GM18520 (cell line): ENCODE results near the gene FEM1B.

Source experiments
- ATAC-seq: cut with Tn5 transposase; IDR thresholded peaks from one replicate; pipeline ENCODE4 v1.9.1; 2021; ENCODE audit not compliant: unreplicated experiment

The FEM1B gene

DNA sequence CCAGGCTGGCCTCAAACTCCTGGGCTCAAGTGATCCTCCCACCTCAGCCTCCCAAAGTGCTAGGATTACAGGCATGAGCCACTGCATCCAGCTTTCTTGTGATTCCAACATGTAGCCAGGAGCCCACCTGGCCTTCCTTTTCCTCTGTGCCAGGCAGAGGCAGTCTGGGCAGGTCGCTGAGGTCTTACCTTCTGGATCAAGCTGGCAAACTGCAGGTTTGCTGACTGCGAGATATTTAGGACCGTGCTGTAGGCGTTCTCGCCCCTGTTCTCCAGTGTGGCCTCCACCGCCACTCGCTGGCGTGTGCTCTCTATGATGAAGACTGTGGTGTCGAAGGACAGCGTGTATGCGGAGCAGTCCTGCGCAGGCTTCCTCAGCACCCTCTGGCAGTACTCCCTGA lies 42.5 kb downstream of the FEM1B start:
- no peak for ATAC-seq

DNA sequence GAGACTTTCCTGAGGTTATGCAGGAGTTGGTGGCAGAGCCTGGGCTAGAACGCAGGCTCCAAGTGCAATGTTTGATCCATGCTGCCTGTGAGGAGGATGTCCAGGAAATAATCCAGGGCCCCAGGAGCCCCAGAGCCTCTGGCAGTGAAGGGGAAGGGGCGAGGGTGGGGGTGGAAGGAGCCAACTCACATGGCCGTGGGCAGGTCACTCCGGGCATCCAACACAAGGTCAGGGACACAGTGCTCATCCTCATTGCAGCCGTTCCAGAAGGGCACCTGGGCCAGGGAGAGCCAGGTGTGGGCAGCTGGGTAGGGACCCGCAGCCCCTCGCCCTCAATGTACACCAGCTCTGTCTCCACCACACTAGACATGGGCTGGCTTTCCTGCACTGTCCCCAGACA lies 43.7 kb downstream of the FEM1B start:
- no peak for ATAC-seq

DNA sequence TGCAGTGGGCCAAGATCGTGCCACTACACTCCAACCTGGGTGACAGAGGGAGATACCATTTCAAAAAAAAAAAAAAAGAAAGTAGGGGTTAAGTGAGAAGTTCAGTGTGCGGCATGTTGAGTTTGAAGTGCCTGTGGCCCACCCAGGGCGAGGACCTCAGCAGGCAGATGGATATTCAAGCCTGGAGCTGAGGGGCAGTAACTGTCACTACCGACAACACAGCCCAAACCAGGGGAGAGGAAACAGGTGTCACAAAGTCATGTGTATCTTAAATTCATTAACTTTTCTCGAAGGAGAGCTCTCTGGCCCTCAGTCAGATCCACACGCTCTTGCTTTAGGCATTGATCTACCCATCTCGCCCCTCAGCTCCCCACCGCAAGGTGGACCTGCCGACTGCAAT lies 45.3 kb downstream of the FEM1B start:
- ATAC-seq = no peak

DNA sequence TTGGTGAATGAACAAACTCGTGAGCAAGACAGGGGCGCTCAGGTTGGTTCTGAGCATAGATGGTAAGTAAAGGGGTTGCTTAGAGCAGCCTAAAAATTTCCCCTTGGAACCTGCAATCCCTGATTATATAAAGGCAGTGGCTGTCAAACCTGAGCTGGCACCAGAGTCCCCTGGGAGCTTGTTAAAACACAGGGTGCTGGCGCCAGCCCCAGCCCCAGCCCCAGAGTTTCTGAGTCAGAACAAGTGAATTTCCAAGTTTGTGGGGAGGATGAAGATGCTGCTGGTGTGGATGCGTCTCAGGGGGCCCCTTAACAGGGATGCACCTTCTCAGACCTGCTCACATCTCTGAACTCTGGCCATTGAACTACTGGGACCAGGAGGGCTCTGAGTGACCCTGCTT lies 48.2 kb downstream of the FEM1B start:
- ATAC-seq = no peak

DNA sequence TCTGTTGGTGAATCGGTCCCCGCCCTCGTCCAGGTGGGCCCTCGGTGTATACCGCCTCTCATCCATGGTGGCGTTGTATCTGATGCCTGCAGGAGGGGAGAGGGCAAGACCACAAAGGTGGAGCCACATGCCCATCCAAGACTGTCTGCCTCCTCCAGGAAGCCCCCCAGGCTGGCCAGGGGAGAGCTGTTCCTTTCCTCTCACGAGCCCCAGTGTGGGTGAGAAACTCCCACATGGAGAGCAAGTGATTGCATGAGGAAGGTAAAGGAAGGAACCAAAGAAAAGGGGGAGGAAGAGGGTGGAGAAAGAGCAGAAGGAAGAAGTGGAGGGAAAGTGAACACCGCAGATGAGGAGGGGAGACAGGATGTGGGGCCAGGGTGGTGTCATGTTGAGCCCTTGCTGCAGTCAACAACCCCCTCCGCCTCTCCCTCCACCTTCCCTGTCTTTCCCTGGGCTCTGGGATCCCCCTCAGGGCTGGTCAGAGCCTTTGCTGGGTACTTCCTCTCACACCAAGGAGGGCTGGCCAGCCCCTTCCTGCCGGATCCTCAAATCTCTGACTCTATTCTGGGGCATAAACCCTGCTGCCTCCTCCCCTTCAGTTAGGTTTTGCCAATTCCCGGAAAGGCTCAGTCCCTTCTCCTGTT lies 49.3 kb downstream of the FEM1B start:
- ATAC-seq = no peak

DNA sequence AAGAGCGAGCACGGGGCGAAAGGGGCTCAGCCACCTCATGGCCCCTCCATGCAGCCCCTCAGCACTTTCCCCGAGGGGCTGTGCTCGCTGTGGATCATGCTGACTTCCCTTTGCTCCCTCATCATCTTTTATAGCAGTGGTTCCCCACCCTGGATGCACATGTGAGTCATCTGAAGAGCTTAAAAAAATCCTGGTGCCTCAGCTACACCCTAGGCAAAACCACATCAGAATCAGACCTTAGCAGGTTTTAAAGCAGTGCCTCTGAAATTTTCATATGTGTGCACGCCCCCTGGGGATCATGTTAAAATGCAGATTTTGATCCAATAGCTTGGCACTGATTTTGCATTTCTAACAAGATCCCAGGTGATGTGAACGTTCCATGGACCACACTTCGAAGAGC lies 50.9 kb downstream of the FEM1B start:
- ATAC-seq = no peak

DNA sequence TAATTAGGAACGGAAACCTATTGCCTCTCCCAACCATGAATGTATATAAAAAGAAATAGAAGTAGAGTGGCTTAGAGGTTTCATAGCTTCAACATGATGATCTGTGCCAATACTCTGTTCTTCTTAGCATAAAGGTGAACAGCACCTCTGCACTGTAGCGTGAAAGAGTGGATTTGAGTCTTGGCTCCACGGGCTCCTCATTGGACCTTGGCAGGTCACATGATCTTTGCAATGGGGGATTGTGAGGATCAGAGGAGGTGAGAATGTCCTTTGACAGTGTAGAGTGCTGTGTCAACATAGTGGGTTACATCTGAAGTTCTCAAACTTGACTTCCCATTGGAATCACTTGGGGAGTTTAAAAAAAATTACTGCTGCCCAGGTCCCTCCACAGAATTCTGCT lies 51.4 kb downstream of the FEM1B start:
- ATAC-seq = no peak

DNA sequence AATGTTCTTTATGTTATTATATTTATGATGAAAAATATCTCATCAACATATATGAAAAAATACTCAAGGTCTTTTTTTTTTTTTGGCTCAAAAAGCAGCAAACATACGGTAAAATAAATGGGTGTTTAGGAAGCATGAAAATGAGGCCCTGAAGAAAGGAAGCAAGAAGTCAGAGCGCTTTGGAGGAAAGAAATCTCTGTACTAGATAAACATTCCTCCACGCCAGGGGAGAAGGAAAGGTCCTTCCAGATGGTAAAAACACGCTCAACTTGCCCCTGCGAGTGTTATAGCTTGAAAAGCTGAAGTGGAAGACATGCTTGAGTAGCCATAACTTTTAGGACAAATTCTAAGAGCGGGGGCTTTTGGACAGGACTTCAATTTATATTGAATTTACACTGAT lies 52.9 kb downstream of the FEM1B start:
- no peak for ATAC-seq

DNA sequence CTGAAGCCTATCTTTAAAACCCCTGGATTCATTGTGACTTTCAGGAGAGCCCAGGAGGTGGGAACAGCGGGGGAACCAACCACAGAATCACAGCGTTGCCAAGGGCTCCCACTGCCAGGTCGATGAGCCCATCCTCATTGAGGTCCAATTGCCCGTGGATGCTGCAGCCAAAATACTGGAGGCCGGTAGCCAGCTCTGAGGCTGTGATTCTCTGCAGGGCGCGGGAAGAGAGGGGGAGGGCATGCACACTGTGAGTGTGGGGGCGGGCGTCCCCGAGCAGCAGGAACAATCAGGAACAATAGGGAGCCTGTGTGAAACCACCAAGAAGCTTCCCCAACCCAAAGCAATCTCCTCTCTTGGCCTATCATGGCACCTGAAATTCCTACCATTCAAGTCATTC lies 53.4 kb downstream of the FEM1B start:
- ATAC-seq = no peak

DNA sequence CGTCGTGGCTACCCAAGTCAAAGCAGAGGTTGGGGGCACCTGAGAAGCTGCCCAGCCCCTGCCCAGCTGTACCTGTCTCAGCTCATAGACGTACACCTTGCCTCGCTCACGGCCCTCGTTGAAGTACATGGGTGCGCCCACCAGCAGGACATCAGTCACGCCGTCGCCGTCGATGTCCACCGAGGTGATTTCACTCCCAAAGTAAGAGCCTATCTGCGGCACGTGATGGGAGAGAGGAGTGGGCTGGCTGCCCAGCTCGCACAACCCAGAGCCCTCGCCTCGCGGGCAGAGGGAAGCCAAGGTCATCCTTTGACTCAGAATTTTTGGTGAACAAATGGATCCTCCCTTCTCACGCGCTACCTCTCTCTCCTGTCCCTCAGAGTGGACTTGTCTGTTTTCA lies 54.7 kb downstream of the FEM1B start:
- ATAC-seq = no peak

DNA sequence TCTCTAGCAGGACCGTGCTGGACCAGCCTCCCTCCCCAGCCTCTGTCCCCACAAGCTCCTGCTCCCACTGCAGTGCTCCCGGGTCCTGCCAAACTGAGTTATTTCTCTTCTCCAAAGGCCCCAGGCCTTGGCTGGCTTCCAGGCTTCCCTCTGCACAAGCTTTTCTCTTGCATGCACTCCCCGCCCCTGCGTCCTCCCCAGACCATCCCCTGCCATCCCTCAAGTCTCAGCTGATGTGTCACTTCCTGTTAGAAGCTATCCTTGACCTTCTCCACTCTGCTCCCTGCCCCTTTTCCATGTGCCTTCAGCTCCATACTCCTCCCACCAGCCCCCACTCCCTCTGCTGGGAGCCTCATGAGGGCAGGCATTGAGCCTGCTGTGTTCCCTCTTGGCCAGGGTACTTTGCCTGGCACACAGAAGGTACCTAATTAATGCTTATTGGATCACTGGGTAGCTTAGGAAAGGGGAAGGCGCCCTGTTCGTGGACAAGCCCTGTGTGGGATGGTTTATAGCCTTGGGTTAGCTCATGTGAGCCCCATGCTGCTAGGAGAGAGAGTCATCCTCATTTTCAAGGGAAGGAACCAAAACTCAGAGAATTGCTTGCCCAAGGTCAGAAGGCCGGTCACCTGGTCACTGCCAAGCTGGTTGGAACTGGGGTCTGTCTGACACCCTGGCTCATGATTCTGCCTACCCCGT lies 56.4 kb downstream of the FEM1B start:
- ATAC-seq = no peak

DNA sequence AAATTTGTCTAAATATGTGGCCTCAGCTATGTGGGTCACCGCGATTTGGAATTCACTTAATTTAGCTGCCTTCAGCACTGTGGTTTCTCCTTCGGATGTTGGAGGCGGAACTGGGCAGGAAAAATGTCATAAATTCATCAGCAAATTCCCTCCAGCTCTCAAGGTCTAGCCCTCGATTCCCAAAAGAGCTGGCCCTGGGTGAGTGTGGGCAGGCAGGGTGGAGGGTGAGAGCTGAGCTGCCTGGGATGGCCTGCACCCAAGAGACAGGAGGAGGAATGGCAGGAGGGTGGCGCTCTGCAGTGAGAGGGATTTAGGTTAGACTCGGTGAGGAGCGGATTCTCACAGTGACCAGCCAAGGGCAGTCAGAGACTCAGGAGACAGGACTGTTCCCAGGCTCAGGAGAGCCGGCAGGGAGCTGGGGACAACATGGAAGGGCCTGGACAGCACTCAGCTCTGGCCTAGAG lies 57.1 kb downstream of the FEM1B start:
- ATAC-seq = no peak

DNA sequence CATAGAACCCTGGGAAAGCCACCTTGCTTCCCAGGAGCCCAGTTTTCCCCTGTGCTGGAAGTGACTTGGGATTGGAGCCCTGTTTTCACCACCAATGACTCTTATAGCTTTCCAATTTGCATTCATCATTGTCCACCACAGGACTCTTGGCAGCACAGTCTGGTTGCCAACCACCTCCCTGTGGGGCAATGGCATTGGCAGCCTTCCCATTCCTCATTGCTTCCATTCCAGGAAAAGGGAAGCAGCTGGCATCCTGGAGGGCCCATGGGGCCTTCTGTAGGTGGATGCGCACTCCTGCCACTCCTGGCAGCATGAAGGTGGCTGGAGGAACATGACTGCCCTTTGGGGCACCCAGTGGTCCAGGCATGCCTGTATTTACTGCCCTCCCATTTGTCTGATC lies 57.7 kb downstream of the FEM1B start:
- ATAC-seq = no peak

DNA sequence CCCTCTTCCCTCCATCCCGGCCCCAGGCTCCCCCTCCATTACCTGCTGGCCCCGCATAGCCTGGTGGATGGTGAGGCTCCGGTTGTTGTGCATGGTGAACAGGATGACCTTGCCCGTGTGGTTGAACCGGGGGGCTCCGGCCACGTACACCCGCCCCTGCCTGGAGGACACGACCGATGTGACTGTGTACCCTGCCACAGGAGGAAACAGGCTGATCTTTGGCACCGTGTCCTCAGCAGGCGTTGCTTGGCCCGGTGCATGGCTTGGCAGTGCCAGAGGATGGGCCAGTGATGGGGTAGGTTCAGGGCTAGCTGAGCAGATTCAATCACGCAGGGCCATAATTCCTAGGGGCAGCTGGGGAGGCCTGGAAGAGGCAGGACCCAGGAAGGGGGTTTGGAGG lies 58.1 kb downstream of the FEM1B start:
- no peak for ATAC-seq

DNA sequence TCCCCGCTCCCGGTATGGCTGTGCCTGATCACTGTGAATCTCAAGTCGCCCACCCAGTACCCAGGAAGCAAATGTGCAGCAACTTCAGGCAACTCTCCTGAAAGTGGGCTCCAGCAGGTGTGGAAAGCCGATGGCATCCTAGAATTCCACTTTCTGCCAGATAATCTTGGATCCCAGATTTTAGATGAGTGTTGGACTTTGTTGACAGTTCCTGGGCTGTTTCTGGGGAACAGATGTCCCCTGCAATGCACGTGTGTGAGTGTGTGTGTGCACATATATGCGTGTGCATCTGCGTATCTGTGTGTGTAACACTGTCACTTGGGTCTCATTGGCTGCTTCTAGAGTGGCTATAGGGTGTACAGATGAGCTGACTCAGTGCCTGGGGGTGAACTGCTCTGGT lies 59.0 kb downstream of the FEM1B start:
- ATAC-seq = no peak

DNA sequence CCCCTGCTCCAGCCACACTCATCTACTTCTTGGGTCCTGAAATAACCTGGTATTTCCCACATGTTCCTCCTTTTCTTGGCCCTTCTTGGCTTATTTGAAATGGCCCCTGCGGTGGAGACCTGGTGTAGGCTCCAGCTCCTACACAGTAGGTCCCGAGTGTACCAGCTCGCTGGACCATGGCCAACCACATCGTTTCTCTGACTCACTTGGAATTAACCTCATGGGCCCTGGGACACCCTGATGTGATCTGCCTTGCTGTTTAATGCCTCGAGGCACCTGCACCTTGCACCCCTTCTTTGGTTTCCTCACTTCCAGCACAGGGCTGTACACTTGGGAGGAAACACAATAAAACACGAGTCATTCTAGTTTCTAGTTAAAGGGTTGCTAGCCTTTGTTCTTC lies 60.3 kb downstream of the FEM1B start:
- ATAC-seq = no peak

DNA sequence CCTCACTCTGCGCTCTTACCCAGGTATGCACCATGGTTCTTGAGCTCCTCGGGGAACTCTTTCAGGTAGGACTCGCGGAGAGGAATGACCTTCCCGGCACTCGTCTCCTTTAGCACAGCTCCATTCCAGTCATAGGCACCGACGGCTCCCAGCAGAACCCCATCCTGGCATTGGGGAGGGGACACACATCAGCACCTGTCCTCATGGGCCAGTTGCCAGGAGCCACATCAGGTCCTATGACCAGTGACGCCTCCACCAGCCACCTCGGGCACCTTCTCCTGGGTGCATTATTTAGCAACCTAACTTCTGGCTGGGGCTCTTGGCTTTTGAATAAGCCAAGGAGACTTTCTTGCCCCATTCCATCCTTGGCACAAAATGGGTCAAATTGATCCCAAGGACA lies 61.9 kb downstream of the FEM1B start:
- ATAC-seq = no peak

DNA sequence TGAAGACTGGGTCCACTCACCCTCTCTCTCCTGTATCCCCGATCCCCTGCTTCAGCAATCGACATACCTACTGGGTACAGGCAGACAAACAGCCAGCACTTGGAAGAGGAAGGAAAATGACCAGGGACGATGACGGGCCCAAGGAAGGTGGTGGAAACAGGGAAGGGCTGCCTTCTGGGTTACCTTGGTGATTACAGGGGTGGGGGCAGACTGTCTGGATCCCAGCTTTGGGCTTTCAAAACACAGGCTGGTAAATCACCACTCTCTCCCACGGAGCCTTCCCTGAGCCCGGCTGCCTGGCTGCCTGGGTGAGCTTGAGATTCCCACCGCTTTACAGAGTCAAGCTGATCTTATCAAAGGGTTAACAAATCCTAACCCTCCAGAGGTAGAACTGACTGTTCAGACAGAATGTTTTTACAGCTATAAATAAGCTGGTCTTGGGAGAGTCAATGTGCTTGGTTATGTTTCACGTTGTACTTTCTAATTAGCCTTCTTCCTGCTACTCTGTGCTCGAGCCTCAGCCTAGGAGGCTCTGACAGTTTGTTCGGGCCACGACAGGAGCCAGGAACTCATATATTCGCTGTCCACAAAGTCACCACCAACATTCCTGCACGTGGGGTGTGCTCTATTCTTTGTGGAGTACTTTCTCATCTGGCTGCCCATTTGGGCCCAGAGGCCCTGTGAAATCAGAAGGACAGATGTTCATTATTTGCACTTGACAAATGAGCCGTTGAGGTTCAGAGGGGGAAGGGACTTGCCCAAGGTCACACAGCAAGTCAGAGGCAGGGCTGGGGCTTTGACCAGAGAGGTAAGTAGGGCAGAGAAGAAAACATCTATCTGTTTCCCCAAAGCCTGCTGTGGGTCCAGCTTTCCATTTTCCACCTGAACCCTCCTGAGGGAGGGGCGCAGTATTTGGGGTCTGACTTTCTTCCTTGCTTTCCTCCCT lies 63.5 kb downstream of the FEM1B start:
- no peak for ATAC-seq

DNA sequence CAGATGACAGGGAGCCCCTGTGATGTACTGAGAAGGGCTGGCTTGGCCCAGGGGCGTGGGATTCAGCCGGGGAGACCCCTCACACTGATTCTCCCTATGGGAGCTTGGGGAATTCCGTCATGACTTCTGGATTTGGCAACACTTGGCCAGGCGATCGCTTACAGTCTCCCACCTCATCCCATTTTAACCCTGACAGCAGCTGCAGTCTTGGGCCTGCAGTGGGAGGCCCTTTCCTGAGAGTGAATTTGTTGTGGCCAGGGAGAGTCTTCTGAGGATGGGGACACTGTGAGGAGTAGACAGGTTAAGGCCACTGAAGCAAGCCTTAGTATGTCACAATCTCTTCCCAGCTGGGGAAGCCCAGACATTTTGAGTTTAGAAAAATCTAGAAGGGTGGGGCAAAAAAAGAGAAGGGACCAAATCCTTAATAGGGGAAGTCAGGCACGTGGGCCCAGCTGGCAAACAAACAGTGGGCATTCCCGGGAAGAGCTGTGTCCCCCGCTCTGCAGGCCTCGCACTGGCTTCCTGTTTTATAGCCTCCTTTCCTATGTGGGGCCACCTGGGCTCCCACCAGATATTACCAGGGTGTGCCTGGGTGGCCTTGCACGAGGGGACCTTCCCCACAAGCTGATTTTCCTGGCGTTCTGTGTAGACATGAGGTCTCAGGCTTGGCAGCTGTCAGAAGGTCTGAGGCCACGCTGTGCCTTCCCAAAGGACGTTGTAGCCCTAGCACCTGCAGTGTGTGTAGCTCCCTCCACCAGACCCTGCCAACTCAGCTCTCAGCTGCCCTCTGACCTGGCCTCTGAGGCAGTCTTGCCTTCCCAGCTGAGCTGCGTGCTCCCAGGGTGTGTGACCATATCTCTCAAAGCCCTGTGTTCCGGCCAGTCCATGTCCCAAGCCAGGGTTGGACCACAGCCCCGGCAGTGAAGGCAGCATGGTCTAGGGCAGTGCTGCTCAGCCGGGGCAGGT lies 64.5 kb downstream of the FEM1B start:
- ATAC-seq = no peak

DNA sequence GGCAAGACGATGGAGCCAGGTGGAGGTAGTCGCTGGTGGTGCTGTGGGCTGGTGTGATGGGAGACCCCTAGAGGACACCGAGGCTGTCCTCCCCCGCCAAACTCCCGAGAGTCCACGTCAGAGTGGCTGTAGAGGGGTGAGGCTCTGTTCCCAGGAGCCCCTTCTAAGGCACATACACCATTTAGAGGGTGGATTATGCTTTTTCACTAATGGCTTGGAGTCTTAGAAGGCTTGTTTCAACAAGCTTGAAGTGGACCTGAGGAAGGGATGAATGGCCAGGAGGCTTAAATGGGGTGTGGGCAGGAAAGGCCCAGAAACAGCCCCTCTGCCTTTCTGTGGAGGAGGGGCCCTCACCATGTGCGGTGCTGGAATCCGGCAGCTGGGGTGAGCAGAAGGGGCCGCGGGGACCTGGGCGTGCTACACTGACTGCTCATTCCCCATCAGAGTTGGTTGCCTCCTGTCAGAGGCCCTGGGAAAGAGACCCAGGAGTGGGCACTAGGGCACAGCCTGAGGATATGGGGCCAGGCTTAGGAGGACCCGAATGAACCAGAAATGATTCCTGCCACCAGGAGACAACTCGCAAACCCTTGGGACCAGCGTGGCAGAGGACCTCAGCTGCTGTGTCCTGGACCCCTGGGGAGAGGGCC lies 66.2 kb downstream of the FEM1B start:
- no peak for ATAC-seq
